Gastrocnemius medialis (tissue), 4 donors: ENCODE measurements around the gene LCLAT1.

Source experiments
- POLR2A ChIP-seq, 2 donors: fragments of 450-650 bp; IDR thresholded peaks; one replicate each; pipeline ENCODE4 v1.6.1; 2017; ENCODE audit warnings: antibody characterized with exemption in 2 of 2, mild to moderate bottlenecking in 2 of 2, moderate library complexity in 2 of 2
- TF ChIP-seq, protein P1 (sequence below), 5 experiments: fragments of 450-650 bp in 3 of 5; fragments of 200-600 bp in 2 of 5; sonication (generic) in 2 of 5; IDR thresholded peaks in 4 of 5; conservative IDR thresholded peaks in 1 of 5; 1 replicate in 4 of 5; 2 replicates in 1 of 5; pipeline ENCODE4 v1.5.1; 2016 to 2019; ENCODE audit warnings: antibody characterized with exemption in 5 of 5, mild to moderate bottlenecking in 3 of 5, moderate library complexity in 3 of 5

- TF ChIP-seq, protein P1, sequence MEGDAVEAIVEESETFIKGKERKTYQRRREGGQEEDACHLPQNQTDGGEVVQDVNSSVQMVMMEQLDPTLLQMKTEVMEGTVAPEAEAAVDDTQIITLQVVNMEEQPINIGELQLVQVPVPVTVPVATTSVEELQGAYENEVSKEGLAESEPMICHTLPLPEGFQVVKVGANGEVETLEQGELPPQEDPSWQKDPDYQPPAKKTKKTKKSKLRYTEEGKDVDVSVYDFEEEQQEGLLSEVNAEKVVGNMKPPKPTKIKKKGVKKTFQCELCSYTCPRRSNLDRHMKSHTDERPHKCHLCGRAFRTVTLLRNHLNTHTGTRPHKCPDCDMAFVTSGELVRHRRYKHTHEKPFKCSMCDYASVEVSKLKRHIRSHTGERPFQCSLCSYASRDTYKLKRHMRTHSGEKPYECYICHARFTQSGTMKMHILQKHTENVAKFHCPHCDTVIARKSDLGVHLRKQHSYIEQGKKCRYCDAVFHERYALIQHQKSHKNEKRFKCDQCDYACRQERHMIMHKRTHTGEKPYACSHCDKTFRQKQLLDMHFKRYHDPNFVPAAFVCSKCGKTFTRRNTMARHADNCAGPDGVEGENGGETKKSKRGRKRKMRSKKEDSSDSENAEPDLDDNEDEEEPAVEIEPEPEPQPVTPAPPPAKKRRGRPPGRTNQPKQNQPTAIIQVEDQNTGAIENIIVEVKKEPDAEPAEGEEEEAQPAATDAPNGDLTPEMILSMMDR (IDR thresholded peaks at IDR 0.05 in 4 of 5, conservative IDR thresholded peaks at IDR 0.05 in 1 of 5) = no peak
- no peak for TF ChIP-seq POLR2A (IDR thresholded peaks at IDR 0.05)
Observed at GRCh38 chr2:30627151-30627550, 180.1 kb downstream of the LCLAT1 start.
